Stomach (tissue), 9 donors: ENCODE measurements around the gene TTC3. TPM values are rescaled to one million over a fixed set of nuclear protein-coding genes. Genes with fewer than 3 reads are reported as not detected.

ENCODE experiments used
- DNase-seq, 2 donors: peaks; one replicate each; pipeline versions ENCODE4 v3.0.0 to v3.0.0-alpha.2; 2013 to 2019
- H3K27ac ChIP-seq, 5 donors: fragments of 200-600 bp in 4 of 5; sonication (generic) in 4 of 5; one replicate each; pipeline ENCODE4 v1.5.1; 2013 to 2019; ENCODE audit warnings: mild to moderate bottlenecking in 1 of 5, moderate library complexity in 1 of 5
- H3K27me3 ChIP-seq, 3 donors: fragments of 200-600 bp; sonication (generic); one replicate each; pipeline ENCODE4 v1.5.1; 2017 to 2019; ENCODE audit warnings: mixed run types in 1 of 3
- H3K36me3 ChIP-seq, 4 donors: fragments of 200-600 bp; sonication (generic); 1 replicate in 3 of 4; 2 replicates in 1 of 4; pipeline ENCODE4 v1.5.1; 2016 to 2019
- H3K4me1 ChIP-seq, 4 donors: fragments of 200-600 bp; sonication (generic); one replicate each; pipeline ENCODE4 v1.5.1; 2016 to 2019
- H3K4me3 ChIP-seq, 4 donors: fragments of 200-600 bp; sonication (generic) in 3 of 4; one replicate each; pipeline ENCODE4 v1.5.1; 2016 to 2019; ENCODE audit warnings: mild to moderate bottlenecking in 1 of 4
- H3K9me3 ChIP-seq, 4 donors: fragments of 200-600 bp; sonication (generic); one replicate each; pipeline ENCODE4 v1.5.1; 2016 to 2019
- EP300 ChIP-seq: sonication (generic); formaldehyde crosslinking; IDR thresholded peaks from one replicate; pipeline ENCODE4 v1.6.1; 2017; ENCODE audit warnings: antibody characterized with exemption
- POLR2A ChIP-seq, 4 donors: fragments of 450-650 bp; IDR thresholded peaks; one replicate each; pipeline ENCODE4 v1.6.1; 2016; ENCODE audit warnings: antibody characterized with exemption in 4 of 4, control low read depth in 2 of 4, mild to moderate bottlenecking in 1 of 4, moderate library complexity in 1 of 4
- POLR2AphosphoS5 ChIP-seq, 3 donors: sonication (generic); formaldehyde crosslinking; IDR thresholded peaks; one replicate each; pipeline ENCODE4 v1.6.1; 2016; ENCODE audit warnings: antibody characterized with exemption in 3 of 3
- WGBS, 5 donors: extraction: QIAGEN DNeasy Blood & Tissue Kit in 3 of 5; methylation state at CpG; one replicate each; pipeline versions ENCODE4 v1.1.5 to v1.1.7; 2013 to 2018; 5-methylcytosine and 5-hydroxymethylcytosine counted together
- intact Hi-C: fragments of 100-400 bp; cut with DNase I; formaldehyde crosslinking; loops from one replicate; pipeline ENCODE4 v1.15.1; 2023; ENCODE audit warnings: low total_unique reads
- polyA plus RNA-seq, 3 donors: library from polyadenylated mRNA; stranded (reverse); fragments of 200-250 nt; gene quantifications; one replicate each; pipeline ENCODE4 v1.2.3, GENCODE V29; 2013
- total RNA-seq, 5 donors: library from RNA; depleted of rRNA; stranded (reverse); fragments of >200 nt; gene quantifications; one replicate each; pipeline versions ENCODE4 v1.1.0 to v1.2.3, GENCODE V29; 2014 to 2016
- TF ChIP-seq, protein P1 (sequence below), 7 experiments: fragments of 450-650 bp in 4 of 7; fragments of 200-600 bp in 3 of 7; sonication (generic) in 3 of 7; IDR thresholded peaks; one replicate each; pipeline ENCODE4 v1.5.1; 2016 to 2019; ENCODE audit warnings: antibody characterized with exemption in 7 of 7, control low read depth in 2 of 7, mild to moderate bottlenecking in 1 of 7
- donor health status: healthy with polysubstance abuse.
- donor health status: Bipolar disorder and iron deficiency.
- donor health status: healthy.

TTC3 gene
- total and polyA plus RNA-seq, 8 donors, result 17.5 to 538 (median 143) TPM

DNA sequence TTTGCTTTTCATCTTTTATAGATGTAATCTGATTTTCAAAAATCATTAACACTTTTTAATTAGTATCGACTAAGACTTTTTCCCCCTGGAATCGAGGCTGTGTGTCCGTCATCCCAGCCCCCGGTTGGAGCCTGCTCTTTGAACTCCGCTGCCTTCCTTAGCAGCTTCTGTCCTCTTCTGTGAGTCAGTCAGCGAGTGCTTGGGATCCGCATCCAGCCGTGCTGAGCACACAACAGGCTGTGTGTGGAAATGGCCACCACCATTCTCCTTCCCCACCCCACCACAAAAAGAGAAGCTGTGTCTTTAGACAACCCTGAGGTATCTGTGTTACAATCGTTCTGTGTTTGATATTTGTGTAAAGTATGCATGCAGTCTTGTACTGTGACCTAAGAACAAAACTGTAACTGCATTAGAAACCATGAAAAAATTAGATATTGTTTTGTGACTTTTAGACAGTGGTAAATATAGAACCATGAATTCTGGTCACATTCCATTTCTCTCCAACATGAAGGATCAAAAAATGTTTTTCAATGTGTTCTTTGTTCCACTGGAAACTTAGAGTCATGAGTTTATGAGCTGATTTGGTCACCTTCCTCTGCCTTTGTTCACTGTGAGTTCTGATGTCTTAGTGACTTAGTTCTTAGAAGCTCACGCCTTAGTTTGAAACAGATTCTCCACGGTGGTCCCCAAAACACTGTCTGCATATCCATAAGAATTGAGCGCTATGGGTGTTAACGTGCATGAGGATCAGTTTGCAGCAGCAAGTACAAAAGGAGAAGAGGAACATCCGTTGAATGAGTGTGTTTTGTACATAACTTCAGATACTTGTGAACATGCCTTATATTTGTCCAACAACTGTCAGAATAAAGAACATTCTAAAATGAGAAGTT is 129.4 kb downstream of the TTC3 start:
- WGBS, 5 donors, result 85 to 90% (median 88%) methylated on average over 14 of the region's 14 CpGs
- Histone ChIP-seq H3K9me3 (no peaks in the 10 kb centered on the region), H3K27me3 (no peaks in the 10 kb centered on the region), H3K4me3 (no peak overlapping the region), H3K27ac (no peak overlapping the region), H3K4me1 (peaks cover 3 to 7% (median 4%) of the 10 kb centered on the region in 4 donors), H3K36me3 (peaks cover 17 to 66% (median 60%) of the 10 kb centered on the region in 4 donors)
- no peak for DNase-seq
- TF ChIP-seq, protein P1, sequence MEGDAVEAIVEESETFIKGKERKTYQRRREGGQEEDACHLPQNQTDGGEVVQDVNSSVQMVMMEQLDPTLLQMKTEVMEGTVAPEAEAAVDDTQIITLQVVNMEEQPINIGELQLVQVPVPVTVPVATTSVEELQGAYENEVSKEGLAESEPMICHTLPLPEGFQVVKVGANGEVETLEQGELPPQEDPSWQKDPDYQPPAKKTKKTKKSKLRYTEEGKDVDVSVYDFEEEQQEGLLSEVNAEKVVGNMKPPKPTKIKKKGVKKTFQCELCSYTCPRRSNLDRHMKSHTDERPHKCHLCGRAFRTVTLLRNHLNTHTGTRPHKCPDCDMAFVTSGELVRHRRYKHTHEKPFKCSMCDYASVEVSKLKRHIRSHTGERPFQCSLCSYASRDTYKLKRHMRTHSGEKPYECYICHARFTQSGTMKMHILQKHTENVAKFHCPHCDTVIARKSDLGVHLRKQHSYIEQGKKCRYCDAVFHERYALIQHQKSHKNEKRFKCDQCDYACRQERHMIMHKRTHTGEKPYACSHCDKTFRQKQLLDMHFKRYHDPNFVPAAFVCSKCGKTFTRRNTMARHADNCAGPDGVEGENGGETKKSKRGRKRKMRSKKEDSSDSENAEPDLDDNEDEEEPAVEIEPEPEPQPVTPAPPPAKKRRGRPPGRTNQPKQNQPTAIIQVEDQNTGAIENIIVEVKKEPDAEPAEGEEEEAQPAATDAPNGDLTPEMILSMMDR (IDR thresholded peaks at IDR 0.05), result no peak
- TF ChIP-seq POLR2AphosphoS5 (IDR thresholded peaks at IDR 0.05), result no peak
- no peak for TF ChIP-seq POLR2A (IDR thresholded peaks at IDR 0.05)
- no peak for TF ChIP-seq EP300
- intact Hi-C loops, result no loop called here

DNA sequence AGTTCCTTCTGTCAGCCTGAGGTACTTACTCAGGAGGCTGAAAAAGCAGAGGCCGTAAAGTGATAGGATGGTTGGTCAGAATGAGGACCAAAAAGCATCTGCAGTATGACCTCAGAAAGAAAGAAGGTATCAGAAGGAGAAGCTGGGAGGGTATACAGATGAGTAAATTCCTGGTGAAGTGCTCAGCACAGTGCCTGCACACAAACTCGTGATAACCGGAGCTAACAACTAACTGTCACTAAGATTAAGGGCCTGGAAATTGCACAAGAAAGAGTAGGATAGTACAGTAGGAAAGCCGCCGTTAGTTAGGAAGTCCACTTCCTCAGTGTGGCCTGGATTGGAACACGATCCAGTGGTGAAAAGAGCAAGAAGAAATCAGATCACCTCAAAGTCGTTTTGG is 131.5 kb downstream of the TTC3 start:
- Histone ChIP-seq H3K36me3 (peaks cover 17 to 44% (median 40%) of the 10 kb centered on the region in 4 donors), H3K4me1 (peaks cover 9 to 19% (median 13%) of the 10 kb centered on the region in 4 donors), H3K27ac (no peak overlapping the region), H3K4me3 (no peak overlapping the region), H3K9me3 (no peaks in the 10 kb centered on the region), H3K27me3 (no peaks in the 10 kb centered on the region)
- no peak for DNase-seq
- 80 to 88% (median 83%) methylated on average over 7 of the region's 7 CpGs for WGBS, 5 donors
- intact Hi-C loops, result no loop called here
- TF ChIP-seq EP300 (no peak), POLR2A (IDR thresholded peaks at IDR 0.05) (no peak), POLR2AphosphoS5 (IDR thresholded peaks at IDR 0.05) (no peak)
- TF ChIP-seq, protein P1 (IDR thresholded peaks at IDR 0.05), result no peak

DNA sequence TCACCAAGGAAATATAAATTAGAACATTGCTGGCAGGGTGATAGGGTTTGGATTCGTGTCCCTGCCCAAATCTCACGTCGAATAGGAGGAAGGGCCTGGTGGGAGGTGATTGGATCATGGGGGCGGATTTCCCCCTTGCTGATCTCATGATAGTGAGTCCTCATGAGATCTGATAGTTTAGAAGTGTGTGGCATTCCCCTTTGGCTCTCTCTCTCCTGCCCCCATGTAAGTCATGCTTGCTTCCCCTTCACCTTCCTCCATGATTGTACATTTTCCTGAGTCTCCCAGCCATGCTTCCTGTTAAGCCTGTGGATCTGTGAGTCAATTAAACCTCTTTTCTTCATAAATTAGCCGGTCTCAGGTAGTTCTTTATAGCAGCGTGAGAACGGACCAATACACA is 133.4 kb downstream of the TTC3 start:
- DNase-seq, result no peak
- H3K27ac ChIP-seq, result no peak overlapping the region
- no peaks in the 10 kb centered on the region for H3K9me3 ChIP-seq
- H3K36me3 ChIP-seq, result peaks cover 1 to 25% (median 21%) of the 10 kb centered on the region in 4 donors
- peaks cover 9 to 19% (median 13%) of the 10 kb centered on the region in 4 donors for H3K4me1 ChIP-seq
- no peak overlapping the region for H3K4me3 ChIP-seq
- no peaks in the 10 kb centered on the region for H3K27me3 ChIP-seq
- WGBS, 5 donors, result 90 to 95% (median 93%) methylated on average over 7 of the region's 7 CpGs
- TF ChIP-seq POLR2A (IDR thresholded peaks at IDR 0.05), result no peak
- TF ChIP-seq POLR2AphosphoS5 (IDR thresholded peaks at IDR 0.05), result no peak
- no peak for TF ChIP-seq EP300
- TF ChIP-seq, protein P1 (IDR thresholded peaks at IDR 0.05), result no peak
- intact Hi-C loops, result no loop called here

DNA sequence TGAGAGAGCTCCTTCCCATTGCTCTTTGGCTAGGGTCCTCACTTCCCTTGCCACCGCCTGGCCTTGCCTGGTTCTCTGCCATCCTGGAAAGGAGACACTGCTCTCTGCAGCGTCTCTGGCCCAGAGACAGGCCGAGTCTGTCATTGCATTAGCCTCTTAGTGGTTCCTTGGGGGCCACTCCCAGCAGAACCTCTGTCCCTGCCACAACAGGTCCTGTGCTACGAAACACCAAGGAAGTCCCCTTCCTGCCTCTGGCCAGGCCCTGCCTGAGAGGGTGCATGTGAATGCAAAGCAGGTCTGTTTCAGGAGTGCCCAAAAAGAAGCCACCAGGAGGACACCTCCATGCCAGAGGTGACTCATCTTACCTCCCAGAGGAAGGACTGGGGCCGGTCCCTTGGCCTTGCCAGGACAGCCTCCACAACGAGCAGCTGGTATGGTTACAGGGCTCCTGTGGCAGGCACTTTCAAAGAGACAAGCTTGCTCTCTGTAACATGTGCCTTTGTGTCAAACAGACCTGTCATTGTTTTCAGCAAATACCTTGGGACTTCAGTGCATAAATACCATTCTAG is 134.5 kb downstream of the TTC3 start:
- H3K4me1 ChIP-seq, result peaks cover 9 to 19% (median 13%) of the 10 kb centered on the region in 4 donors
- peak overlapping the region in 1 of 4 donors; percentile 22 for H3K4me3 ChIP-seq
- peak in 1 of 2 donors; percentile 39 for DNase-seq
- peak overlapping the region in 3 of 5 donors; percentile 29 to 52 (median 46) for H3K27ac ChIP-seq
- WGBS, 5 donors, result 24 to 43% (median 40%) methylated on average over 6 of the region's 6 CpGs
- peaks cover 0 to 15% (median 11%) of the 10 kb centered on the region in 4 donors for H3K36me3 ChIP-seq
- intact Hi-C loops, result no loop called here
- H3K27me3 ChIP-seq, result no peaks in the 10 kb centered on the region
- no peaks in the 10 kb centered on the region for H3K9me3 ChIP-seq
- no peak for TF ChIP-seq POLR2A (IDR thresholded peaks at IDR 0.05)
- no peak for TF ChIP-seq POLR2AphosphoS5 (IDR thresholded peaks at IDR 0.05)
